Measurements from ENCODE around the gene RHOH.
"Not testable (repeated sequence)": the region's sequence is repeated elsewhere in the genome, so short reads cannot be mapped to it uniquely, and the experiment has no call there.

RHOH gene

GRCh38 chr4:40270609-40271008 is 73.8 kb downstream of the RHOH start:
- Histone ChIP-seq H3K9me3 (no peaks in the 10 kb centered on the region), H3K27ac (no peak overlapping the region), H3K36me3 (no peaks in the 10 kb centered on the region), H3K4me1 (no peaks in the 10 kb centered on the region), H3K27me3 (no peaks in the 10 kb centered on the region), H3K4me3 (no peak overlapping the region)
- intact Hi-C loops (cut with DNase I; ENCODE audit: low total_unique reads) = no loop called here
- no peak for TF ChIP-seq CTCF (IDR thresholded peaks at IDR 0.05)
- DNase-seq = no peak

DNA sequence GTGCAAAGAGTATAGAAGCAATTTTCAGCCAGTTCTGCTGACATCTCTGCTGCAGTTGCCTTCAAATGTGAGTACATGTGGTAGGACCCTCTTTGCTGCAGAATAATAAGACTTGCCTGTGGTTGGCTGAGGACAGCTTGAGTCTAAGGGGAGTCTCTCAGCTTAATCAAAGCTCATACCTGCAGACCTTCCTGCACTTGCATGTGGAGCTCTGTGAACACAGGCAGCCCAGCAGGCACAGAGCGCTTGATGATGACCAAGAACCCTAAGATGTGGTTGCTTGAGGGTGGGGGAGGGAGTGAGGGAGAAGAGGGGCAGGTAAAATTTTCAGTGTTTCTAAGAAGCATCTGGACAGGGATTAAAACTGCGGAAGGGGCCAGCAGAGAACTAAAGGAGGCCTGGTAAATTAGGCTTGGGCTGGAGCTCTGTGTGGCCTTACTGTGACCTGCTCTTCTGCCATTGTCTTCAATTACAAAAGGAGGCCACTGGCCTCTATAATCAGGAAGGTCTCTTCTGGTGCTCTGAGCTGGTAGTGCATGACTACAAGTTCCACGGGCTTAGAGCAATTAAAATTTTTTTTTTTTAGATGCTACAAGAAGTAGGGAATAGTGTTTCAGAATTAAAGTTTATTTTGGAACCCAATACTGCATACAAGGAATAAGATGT is 78.4 kb downstream of the RHOH start:
- Histone ChIP-seq H3K4me1 (no peaks in the 10 kb centered on the region), H3K4me3 (no peak overlapping the region), H3K36me3 (no peaks in the 10 kb centered on the region), H3K27ac (no peak overlapping the region), H3K27me3 (no peaks in the 10 kb centered on the region), H3K9me3 (no peaks in the 10 kb centered on the region)
- no peak for DNase-seq
- TF ChIP-seq CTCF (IDR thresholded peaks at IDR 0.05) = no peak
- intact Hi-C loops (cut with DNase I; ENCODE audit: low total_unique reads) = no loop called here

DNA sequence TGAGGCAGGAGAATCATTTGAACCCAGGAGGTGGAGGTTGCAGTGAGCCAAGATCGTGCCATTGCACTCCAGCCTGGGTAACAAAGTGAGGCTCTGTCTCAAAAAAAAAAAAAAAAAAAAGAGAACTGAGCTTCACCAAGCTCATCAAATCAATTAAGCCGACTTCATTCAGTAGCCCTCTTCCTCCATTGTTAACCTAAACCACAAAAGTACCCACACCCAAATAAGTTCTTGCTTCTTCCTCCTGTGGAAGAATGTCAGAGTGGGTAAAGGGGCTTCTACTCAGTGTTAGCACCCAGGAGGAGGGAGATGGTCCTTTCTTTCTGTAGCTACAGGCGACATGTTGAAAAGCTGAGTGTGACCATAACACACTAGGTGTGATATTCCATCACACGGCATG is 79.7 kb downstream of the RHOH start:
- intact Hi-C loops (cut with DNase I; ENCODE audit: low total_unique reads) = no loop called here
- DNase-seq = no peak
- TF ChIP-seq CTCF (IDR thresholded peaks at IDR 0.05) = no peak
- Histone ChIP-seq H3K27ac (no peak overlapping the region), H3K36me3 (no peaks in the 10 kb centered on the region), H3K9me3 (no peaks in the 10 kb centered on the region), H3K4me3 (no peak overlapping the region), H3K27me3 (no peaks in the 10 kb centered on the region), H3K4me1 (no peaks in the 10 kb centered on the region)

- no peaks in the 10 kb centered on the region for H3K36me3 ChIP-seq
- no peak for DNase-seq
- intact Hi-C loops (cut with DNase I; ENCODE audit: low total_unique reads) = no loop called here
- H3K4me3 ChIP-seq = no peak overlapping the region
- H3K27ac ChIP-seq = no peak overlapping the region
- peaks cover 0 to 1% of the 10 kb centered on the region in 2 donors for H3K27me3 ChIP-seq
- H3K9me3 ChIP-seq = no peaks in the 10 kb centered on the region
- H3K4me1 ChIP-seq = no peaks in the 10 kb centered on the region
- no peak for TF ChIP-seq CTCF (IDR thresholded peaks at IDR 0.05)
Observed at GRCh38 chr4:40280586-40280985, 83.8 kb downstream of the RHOH start.

DNA sequence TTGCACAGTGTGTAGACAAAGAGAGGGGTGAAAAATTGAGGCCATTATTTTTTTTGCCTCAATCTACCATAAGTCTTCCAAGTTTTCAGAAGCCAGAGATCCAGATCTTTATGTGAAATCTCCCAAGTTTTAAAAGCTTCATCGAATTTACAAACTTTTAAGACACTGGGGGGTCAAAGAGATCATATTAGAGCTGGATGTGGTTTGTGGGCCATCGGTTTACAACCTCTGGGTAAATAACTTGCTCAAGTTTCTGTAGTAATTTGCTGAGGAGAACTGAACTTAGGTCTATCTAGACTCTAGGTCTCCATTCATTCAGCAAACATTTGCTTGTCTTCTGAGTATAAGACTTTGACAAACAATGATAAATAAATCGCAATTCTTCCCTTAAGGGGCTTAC is 84.3 kb downstream of the RHOH start:
- no peaks in the 10 kb centered on the region for H3K4me1 ChIP-seq
- no peak overlapping the region for H3K27ac ChIP-seq
- no peak for TF ChIP-seq CTCF (IDR thresholded peaks at IDR 0.05)
- DNase-seq = no peak
- H3K36me3 ChIP-seq = no peaks in the 10 kb centered on the region
- no peaks in the 10 kb centered on the region for H3K9me3 ChIP-seq
- H3K27me3 ChIP-seq = peaks cover 0 to 3% of the 10 kb centered on the region in 2 donors
- intact Hi-C loops (cut with DNase I; ENCODE audit: low total_unique reads) = no loop called here
- H3K4me3 ChIP-seq = no peak overlapping the region

DNA sequence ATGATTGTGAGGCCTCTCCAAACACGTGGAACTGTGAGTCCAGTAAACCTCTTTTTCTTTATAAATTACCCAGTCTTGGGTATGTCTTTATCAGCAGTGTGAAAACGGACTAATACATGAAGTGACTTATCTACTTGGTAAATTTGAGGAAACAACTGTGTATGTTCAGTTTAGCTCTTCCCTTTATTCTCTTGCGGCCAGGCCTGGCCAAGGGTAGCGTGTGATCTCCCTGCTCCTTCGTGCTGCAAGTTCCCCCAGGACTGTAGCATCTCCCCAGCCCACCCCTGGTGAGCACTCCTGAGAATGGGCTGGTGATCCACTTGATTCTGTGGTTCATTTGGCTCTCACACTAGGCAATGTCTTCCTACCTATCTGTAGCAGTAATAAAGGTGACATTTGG is 85.1 kb downstream of the RHOH start:
- Histone ChIP-seq H3K27me3 (peaks cover 0 to 3% of the 10 kb centered on the region in 2 donors), H3K4me1 (no peaks in the 10 kb centered on the region), H3K36me3 (no peaks in the 10 kb centered on the region), H3K27ac (no peak overlapping the region), H3K9me3 (no peaks in the 10 kb centered on the region), H3K4me3 (no peak overlapping the region)
- DNase-seq = no peak
- intact Hi-C loops (cut with DNase I; ENCODE audit: low total_unique reads) = no loop called here
- no peak for TF ChIP-seq CTCF (IDR thresholded peaks at IDR 0.05)

DNA sequence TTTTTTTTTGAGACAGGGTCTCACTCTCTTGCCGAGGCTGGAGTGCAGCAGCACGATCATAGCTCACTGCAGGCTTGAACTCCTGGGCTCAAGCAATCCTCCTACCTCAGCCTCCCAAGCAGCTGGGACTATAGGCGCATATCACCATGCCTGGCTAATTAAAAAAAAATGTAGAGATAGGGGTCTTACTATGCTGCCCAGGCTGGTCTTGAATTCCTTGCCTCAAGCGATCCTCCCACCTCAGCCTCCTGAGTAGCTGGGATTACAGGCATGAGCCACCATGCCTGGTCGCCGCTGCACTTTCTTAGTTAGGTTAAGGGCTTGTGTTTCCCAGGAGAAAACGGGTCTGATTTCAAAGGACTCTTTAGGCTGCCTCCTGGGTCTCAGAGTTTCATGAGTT is 86.0 kb downstream of the RHOH start:
- H3K4me1 ChIP-seq; DNase-seq; H3K9me3 ChIP-seq; H3K27ac ChIP-seq; H3K36me3 ChIP-seq; H3K4me3 ChIP-seq; intact Hi-C loops (cut with DNase I; ENCODE audit: low total_unique reads); H3K27me3 ChIP-seq: not testable (repeated sequence)
